ENCODE data around the gene RAD51AP1.

DNA sequence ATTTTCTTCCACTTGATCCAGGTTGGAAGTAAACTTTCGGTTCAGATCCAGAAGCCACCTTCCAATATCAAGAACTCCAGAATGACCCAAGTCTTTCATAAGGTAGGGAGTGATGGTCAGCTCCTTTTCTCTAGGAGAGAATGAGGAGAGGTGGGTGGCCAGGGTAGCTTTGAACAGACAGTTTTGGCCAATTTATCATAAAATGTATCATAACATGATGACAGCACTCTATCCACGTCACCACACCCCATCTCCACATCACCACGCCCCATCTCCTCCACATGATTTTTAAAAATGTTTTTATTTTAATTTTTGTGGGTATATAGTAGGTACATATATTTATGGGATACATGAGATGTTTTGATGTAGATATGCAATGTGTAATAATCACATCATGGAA is 50.2 kb downstream of the RAD51AP1 start:
- no peak for TF ChIP-seq EZH2 (optimal IDR thresholded peaks at IDR 0.05; ENCODE audit: low read depth, low read length)
- TF ChIP-seq CTCF (IDR thresholded peaks at IDR 0.05; ENCODE audit: low read length): no peak
